OCI-LY1 (cell line): ENCODE measurements around the gene BPIFB3.

Experiments
- H2AFZ ChIP-seq: fragments of 200-600 bp; sonication (generic), shearing (Covaris generic); 2 replicates; pipeline ENCODE4 v1.6.0; 2014; ENCODE audit warnings: antibody characterized with exemption, mild to moderate bottlenecking, low read length
- H3F3A ChIP-seq: fragments of 200-600 bp; sonication (generic), shearing (Covaris generic); 2 replicates; pipeline ENCODE4 v1.6.0; 2014; ENCODE audit warnings: mild to moderate bottlenecking, antibody characterized with exemption, low read length, moderate library complexity; ENCODE audit not compliant: insufficient read depth
- H3K27ac ChIP-seq: fragments of 200-600 bp; sonication (generic); 2 replicates; pipeline ENCODE4 v1.5.1; 2014; ENCODE audit warnings: low read length, mixed run types, mild to moderate bottlenecking, low read depth; ENCODE audit not compliant: poor library complexity, severe bottlenecking
- H3K27me3 ChIP-seq: fragments of 200-600 bp; sonication (generic); 2 replicates; pipeline ENCODE4 v1.6.0; 2014; ENCODE audit warnings: antibody characterized with exemption, mild to moderate bottlenecking, low read length, moderate library complexity; ENCODE audit not compliant: insufficient read depth
- H3K36me3 ChIP-seq: fragments of 200-600 bp; sonication (generic); 2 replicates; pipeline ENCODE4 v1.6.1; 2014; ENCODE audit warnings: mild to moderate bottlenecking, antibody characterized with exemption, low read length, moderate library complexity, mixed read lengths; ENCODE audit not compliant: insufficient read depth
- H3K4me1 ChIP-seq: fragments of 200-600 bp; sonication (generic); 2 replicates; pipeline ENCODE4 v1.5.1; 2014; ENCODE audit warnings: mild to moderate bottlenecking, low read length, moderate library complexity; ENCODE audit not compliant: insufficient read depth, severe bottlenecking
- H3K4me2 ChIP-seq: fragments of 200-600 bp; sonication (generic), shearing (Covaris generic); 2 replicates; pipeline ENCODE4 v1.6.1; 2014; ENCODE audit warnings: low read length
- H3K4me3 ChIP-seq: fragments of 200-600 bp; sonication (generic); 2 replicates; pipeline ENCODE4 v1.5.1; 2014; ENCODE audit warnings: low read length, low read depth, mild to moderate bottlenecking, mixed read lengths; ENCODE audit not compliant: poor library complexity, severe bottlenecking
- H3K79me2 ChIP-seq: fragments of 200-600 bp; shearing (Covaris generic); 2 replicates; pipeline ENCODE4 v1.6.1; 2016; ENCODE audit warnings: mixed run types, low read length, mixed read lengths; ENCODE audit not compliant: insufficient read depth
- H3K9ac ChIP-seq: fragments of 200-600 bp; sonication (generic), shearing (Covaris generic); 2 replicates; pipeline ENCODE4 v1.6.1; 2014; ENCODE audit warnings: mild to moderate bottlenecking, low read length, mixed read lengths
- H3K9me2 ChIP-seq: fragments of 200-600 bp; sonication (generic), shearing (Covaris generic); 2 replicates; pipeline ENCODE4 v1.6.1; 2014; ENCODE audit warnings: low read depth, mild to moderate bottlenecking, low read length, mixed read lengths
- H3K9me3 ChIP-seq: fragments of 200-600 bp; shearing (Covaris generic); 2 replicates; pipeline ENCODE4 v1.6.1; 2014; ENCODE audit warnings: low read length, mixed read lengths
- H4K20me1 ChIP-seq: fragments of 200-600 bp; sonication (generic), shearing (Covaris generic); 2 replicates; pipeline ENCODE4 v1.6.0; 2016; ENCODE audit warnings: mild to moderate bottlenecking, low read length; ENCODE audit not compliant: insufficient read depth
- CTCF ChIP-seq: fragments of 200-600 bp; sonication (generic), shearing (Covaris generic); IDR thresholded peaks from 2 replicates; pipeline ENCODE4 v1.5.1; 2017; ENCODE audit warnings: mild to moderate bottlenecking, antibody characterized with exemption, low read length, moderate library complexity, mixed read lengths
- EZH2 ChIP-seq: fragments of 200-600 bp; sonication (generic), shearing (Covaris generic); IDR thresholded peaks from 2 replicates; pipeline ENCODE4 v1.8.0; 2017; ENCODE audit warnings: borderline replicate concordance, mixed run types, mild to moderate bottlenecking, antibody characterized with exemption, low read length, moderate library complexity, mixed read lengths

The BPIFB3 gene

GRCh38 chr20:33065785-33066184 lies 12.1 kb downstream of the BPIFB3 start:
- no peak overlapping the region for H3K4me2 ChIP-seq
- H3K79me2 ChIP-seq, result no peaks in the 10 kb centered on the region
- no peaks in the 10 kb centered on the region for H3K9me3 ChIP-seq
- no peak overlapping the region for H3K27ac ChIP-seq
- no peak overlapping the region for H2AFZ ChIP-seq
- no peak overlapping the region for H3K9ac ChIP-seq
- no peaks in the 10 kb centered on the region for H3F3A ChIP-seq
- no peaks in the 10 kb centered on the region for H3K36me3 ChIP-seq
- H3K4me3 ChIP-seq, result no peak overlapping the region
- TF ChIP-seq CTCF (no peak), EZH2 (no peak)
- no peaks in the 10 kb centered on the region for H3K4me1 ChIP-seq
- H3K27me3 ChIP-seq, result 0 out of 2 replicates have a peak, but pooled peaks cover 5% of the 10 kb centered on the region
- H4K20me1 ChIP-seq, result no peaks in the 10 kb centered on the region
- H3K9me2 ChIP-seq, result no peaks in the 10 kb centered on the region

GRCh38 chr20:33067806-33068205 lies 14.1 kb downstream of the BPIFB3 start:
- H3K27ac ChIP-seq, result no peak overlapping the region
- H2AFZ ChIP-seq, result no peak overlapping the region
- no peak overlapping the region for H3K4me2 ChIP-seq
- no peaks in the 10 kb centered on the region for H3K4me1 ChIP-seq
- no peak overlapping the region for H3K4me3 ChIP-seq
- H4K20me1 ChIP-seq, result no peaks in the 10 kb centered on the region
- no peaks in the 10 kb centered on the region for H3K36me3 ChIP-seq
- TF ChIP-seq EZH2 (no peak), CTCF (no peak)
- H3K9me3 ChIP-seq, result no peaks in the 10 kb centered on the region
- H3K9ac ChIP-seq, result no peak overlapping the region
- H3K9me2 ChIP-seq, result no peaks in the 10 kb centered on the region
- H3K27me3 ChIP-seq, result 0 out of 2 replicates have a peak, but pooled peaks cover 9% of the 10 kb centered on the region
- no peaks in the 10 kb centered on the region for H3K79me2 ChIP-seq
- H3F3A ChIP-seq, result no peaks in the 10 kb centered on the region

GRCh38 chr20:33068251-33068939 lies 14.7 kb downstream of the BPIFB3 start:
- Histone ChIP-seq H3K4me2 (no peak overlapping the region), H3K79me2 (no peaks in the 10 kb centered on the region), H3K9ac (no peak overlapping the region), H3F3A (no peaks in the 10 kb centered on the region), H3K9me2 (no peaks in the 10 kb centered on the region), H3K4me3 (no peak overlapping the region), H3K27ac (no peak overlapping the region), H4K20me1 (no peaks in the 10 kb centered on the region), H3K4me1 (no peaks in the 10 kb centered on the region), H3K27me3 (0 out of 2 replicates have a peak, but pooled peaks cover 8% of the 10 kb centered on the region), H2AFZ (no peak overlapping the region), H3K9me3 (no peaks in the 10 kb centered on the region), H3K36me3 (no peaks in the 10 kb centered on the region)
- TF ChIP-seq EZH2, result no peak
- TF ChIP-seq CTCF, result no peak
